ENCODE data around the gene CYP2D6.
"Not testable (repeated sequence)": the region's sequence is repeated elsewhere in the genome, so short reads cannot be mapped to it uniquely, and the experiment has no call there.

CYP2D6 gene

DNA sequence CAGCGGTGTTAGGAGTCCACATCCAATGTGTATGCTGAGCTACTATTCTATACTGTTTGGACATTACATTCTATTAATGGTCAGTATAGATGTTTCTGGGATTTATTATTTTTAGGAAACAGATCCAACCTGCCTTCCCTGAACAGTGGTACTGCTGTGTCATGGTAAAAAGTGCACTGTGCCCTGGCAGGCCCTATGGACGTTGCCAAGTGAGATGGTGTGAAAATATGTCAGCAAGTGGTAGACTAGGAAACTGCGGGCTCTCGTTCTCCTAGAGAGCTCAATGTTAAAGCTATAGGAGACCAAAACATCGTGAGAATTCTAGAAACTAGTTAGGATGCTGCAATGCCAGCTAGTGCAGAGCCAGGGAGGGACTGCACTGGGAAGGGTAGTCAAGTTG, 26.0 kb upstream of the CYP2D6 start:
- no peak for DNase-seq

DNA sequence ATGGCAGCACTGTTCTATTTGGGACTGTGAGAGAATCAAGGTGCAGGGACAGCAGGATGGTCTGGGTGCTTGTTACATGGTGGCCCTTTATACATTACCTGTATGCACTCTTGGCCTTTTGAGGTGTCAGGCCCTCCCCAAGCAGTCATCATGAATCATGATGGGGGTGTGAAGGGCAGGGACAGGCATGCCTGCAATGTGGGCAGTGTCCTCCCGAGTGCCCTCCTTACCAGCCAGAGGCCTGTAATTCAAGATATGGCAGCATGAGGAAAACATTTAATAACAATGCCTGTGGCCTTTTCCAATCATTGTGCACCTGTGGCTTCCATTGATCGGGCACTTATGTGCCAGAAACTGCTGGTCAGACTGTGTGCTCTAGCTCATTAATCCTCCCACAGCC, 25.5 kb upstream of the CYP2D6 start:
- DNase-seq = no peak

DNA sequence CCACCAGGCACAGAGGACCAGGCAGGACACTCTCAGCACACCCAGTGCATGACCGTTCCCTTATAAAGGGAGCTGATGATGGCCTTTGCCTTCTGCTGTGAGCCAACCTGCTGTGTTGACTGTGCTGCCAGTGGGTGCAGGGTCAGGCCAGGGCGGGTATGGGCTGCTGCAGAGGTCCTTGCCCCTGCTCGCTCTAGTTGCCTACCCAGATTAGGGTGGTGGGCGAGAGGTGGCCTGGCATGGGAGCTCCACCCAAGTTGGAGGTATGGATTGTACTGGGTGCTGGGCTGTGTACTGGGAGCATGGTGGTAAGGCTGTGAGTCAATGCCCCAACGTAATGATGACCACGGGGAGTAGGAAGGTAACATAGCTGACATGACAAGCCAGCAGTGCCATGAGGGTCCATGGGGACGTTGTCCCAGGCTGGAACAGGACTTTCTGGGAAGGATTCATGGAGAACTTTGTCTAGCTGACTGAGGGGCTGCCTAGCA, 24.5 kb upstream of the CYP2D6 start:
- no peak for DNase-seq

DNA sequence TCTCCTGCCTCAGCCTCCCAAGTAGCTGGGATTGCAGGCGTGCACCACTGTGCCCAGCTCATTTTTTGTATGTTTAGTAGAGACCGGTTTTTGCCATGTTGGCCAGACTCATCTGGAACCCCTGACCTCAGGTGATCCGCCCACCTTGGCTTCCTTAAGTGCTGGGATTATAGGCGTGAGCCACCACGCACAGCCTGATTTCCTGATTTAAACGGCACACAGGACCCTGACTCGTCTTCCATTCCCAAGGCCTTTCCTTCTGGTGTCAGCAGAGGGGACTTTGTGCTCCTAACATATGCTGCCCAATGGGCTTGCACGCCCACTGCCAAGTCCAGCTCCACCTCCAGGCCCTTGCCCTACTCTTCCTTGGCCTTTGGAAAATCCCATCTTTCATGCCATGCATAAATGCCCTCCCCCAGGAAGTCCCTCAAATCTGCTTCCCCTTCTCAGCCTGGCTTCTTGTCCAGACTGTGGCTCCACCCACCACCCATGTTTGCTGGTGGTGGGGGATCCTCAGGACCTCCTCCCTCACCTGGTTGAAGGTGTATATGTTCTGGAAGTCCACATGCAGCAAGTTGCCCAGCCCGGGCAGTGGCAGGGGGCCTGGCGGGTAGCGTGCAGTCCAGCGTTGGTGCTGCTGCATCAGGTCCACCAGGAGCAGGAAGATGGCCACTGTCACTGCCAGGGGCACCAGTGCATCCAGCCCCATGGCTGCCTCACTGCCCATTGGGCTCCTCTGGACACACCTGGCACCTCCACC, 23.9 kb upstream of the CYP2D6 start:
- no peak for DNase-seq

DNA sequence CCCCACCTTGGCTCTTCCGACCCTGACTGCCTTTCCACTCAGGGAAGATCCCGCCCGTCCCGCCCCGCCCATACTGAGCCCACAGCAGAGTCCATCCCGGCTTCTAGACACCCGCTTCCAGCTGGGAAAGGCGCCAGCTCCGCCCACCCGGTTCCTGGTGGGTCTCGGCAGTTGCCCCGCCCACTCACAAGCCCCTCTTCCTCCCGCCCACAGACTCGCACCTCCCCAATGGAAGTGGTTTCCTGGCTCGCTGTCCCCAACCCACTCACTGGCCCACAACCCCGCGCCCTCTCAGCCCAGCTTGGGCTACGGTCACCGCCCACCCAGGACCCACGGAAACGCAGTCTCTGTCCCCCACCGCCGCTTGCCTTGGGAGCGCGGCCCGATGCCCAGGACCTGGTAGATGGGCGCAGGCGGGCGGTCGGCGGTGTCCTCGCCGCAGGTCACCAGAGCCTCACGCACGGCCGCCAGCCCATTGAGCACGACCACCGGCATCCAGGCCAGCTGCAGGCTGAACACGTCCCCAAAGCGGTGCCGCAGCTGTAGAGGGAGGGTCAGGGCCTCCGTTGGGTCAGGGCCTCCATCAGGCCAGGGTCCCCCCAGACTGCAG, 22.2 kb upstream of the CYP2D6 start:
- DNase-seq = no peak

DNA sequence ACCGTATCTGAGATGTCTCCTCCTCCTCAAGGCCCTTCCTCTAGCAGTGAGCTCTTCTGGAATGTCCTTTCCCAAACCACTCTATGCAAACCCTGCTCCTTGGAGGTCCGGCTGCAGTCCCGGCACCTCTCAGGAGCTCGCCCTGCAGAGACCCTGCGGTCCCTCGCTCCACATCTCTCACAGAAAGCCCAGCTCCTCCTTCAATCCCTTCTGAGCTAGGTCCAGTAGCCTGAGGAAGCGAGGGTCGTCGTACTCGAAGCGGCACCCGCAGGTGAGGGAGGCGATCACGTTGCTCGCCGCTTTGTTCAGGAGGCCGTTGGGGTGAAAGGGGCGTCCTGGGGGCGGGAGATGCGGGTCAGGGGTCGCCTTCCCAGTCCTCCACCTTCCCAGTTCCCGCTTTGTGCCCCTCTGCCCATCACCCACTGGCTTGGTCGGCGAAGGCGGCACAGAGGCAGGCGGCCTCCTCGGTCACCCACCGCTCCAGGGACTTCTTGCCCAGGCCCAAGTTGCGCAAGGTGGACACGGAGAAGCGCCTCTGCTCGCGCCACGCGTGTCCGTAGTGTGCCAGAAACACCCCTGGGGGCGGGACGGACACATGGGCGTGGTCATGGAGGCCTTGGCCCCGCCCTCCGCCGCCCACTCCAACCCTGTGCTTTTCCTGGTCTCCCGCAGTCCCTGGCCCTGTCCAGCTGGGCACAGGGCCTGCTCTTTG, 21.5 kb upstream of the CYP2D6 start:
- no peak for DNase-seq

DNA sequence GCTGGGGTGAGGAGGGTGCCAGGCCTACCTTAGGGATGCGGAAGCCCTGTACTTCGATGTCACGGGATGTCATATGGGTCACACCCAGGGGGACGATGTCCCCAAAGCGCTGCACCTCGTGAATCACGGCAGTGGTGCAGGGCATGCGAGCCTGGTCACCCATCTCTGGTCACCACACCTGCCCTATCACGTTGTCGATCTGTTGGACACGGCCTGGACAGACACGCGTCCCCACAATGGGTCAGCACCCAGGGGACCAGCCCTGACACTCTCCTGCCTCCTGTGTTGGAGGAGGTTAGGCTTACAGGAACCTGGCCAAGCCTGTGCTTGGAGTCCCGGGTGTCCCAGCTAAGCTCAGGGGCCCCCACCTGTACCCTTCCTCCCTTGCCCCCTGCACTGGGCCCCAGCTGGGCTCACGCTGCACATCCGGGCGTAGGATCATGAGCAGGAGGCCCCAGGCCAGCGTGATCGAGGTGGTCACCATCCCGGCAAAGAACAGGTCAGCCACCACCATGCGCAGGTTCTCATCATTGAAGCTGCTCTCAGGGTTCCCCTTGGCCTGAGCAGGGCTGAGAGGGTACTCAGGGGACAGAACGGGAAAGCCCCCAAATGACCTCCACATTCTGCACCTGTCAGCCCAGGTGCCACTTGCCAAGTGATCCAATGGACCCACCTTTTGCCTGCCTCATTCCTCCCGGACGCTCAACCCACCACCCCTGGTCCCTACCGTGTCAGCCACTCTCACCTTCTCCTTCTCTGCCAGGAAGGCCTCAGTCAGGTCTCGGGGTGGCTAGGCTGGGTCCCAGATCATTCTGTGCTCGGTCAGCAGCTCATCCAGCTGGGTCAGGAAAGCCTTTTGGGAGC, 20.3 kb upstream of the CYP2D6 start:
- DNase-seq = no peak

DNA sequence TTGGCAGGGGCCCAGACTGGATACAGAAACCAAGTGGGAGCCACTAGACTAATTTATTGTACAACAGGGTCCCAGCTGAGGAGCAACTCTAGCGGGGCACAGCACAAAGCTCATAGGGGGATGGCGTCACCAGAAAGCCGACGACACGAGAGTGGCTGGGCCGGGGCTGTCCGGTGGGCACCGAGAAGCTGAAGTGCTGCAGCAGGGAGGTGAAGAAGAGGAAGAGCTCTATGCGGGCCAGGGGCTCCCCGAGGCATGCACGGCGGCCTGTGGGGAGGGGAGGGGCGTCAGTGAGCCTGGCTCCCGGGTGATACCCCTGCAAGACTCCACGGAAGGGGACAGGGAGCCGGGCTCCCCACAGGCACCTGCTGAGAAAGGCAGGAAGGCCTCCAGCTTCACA, 19.2 kb upstream of the CYP2D6 start:
- not testable (repeated sequence) for DNase-seq

DNA sequence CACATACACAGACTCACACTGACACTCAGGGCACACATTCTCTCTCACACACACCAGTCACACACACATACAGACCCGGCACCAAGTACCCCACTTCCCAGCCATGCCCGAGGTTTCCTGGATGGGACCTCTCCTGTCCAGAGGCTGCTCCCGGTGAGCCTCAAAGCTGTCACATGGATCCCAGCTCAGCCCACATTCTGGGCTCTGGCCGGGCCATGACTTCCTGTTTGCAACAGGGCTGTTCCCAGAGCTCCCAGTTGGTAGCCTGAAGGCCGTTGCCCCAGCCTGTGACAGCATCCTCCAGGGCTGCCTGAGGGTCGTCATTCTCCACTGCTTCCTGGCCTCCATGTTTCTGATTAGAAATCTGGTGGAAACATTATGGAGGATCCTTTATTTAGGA, 14.6 kb upstream of the CYP2D6 start:
- DNase-seq = no peak

DNA sequence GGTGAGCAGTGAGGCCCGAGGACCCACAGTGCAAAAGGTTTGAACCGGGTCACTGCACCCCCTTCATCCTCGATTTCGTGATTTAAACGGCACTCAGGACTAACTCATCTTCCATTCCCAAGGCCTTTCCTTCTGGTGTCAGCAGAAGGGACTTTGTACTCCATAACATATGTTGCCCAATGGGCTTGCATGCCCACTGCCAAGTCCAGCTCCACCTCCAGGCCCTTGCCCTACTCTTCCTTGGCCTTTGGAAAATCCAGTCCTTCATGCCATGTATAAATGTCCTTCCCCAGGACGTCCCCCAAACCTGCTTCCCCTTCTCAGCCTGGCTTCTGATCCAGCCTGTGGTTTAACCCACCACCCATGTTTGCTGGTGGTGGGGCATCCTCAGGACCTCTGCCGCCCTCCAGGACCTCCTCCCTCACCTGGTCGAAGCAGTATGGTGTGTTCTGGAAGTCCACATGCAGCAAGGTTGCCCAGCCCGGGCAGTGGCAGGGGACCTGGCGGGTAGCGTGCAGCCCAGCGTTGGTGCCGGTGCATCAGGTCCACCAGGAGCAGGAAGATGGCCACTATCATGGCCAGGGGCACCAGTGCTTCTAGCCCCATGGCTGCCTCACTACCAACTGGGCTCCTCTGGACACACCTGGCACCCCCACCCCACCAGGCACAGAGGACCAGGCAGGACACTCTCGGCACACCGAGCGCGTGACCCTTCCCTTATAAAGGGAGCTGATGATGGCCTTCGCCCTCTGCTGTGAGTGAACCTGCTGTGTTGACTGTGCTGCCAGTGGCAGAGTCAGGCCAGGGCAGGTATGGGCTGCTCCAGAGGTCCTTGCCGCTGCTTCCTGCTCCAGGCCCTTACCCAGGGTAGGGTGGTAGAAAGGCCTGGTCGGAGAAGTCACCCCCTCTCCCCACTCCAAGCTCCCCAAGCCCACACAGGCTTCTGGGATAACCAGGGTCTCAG, 13.5 kb upstream of the CYP2D6 start:
- DNase-seq = not testable (repeated sequence)

DNA sequence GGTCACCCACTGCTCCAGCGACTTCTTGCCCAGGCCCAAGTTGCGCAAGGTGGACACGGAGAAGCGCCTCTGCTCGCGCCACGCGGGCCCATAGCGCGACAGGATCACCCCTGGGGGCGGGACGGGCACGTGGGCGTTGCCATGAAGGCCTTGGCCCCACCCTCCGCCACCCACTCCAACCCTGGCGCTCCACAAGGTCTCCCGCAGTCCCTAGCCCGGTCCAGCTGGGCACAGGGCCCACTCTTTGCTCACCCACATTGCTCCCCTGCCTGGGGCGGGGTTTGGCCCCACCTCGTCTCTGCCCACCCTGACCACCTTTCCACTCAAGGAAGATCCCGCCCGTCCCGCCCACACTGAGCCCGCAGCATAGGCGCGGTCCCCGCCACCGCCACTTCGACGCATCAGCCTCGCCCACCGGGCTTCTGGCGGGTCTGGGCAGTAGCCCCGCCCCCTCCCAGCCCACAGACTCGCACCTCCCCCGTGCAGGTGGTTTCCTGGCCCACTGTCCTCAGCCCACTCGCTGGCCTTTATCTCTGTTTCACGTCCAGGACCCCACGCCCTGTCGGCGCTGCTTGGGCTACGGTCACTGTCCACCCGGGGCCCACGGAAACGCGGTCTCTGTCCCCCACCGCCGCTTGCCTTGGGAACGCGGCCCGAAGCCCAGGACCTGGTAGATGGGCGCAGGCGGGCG, 12.3 kb upstream of the CYP2D6 start:
- no peak for DNase-seq

DNA sequence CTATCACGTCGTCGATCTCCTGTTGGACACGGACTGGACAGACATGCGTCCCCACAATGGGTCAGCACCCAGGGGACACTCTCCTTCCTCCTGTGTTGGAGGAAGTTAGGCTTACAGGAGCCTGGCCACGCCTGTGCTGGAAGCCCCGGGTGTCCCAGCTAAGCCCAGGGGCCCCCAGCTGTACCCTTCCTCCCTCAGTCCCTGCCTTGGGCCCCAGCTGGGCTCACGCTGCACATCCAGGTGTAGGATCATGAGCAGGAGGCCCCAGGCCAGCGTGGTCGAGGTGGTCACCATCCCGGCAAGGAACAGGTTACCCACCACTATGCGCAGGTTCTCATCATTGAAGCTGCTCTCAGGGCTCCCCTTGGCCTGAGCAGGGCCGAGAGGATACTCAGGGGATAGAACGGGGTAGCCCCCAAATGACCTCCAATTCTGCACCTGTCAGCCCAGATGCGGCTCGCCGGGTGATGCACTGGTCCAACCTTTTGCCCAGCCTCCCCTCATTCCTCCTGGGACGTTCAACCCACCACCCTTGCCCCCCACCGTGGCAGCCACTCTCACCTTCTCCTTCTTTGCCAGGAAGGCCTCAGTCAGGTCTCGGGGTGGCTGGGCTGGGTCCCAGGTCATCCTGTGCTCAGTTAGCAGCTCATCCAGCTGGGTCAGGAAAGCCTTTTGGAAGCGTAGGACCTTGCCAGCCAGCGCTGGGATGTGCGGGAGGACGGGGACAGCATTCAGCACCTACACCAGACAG, 10.9 kb upstream of the CYP2D6 start:
- not testable (repeated sequence) for DNase-seq

DNA sequence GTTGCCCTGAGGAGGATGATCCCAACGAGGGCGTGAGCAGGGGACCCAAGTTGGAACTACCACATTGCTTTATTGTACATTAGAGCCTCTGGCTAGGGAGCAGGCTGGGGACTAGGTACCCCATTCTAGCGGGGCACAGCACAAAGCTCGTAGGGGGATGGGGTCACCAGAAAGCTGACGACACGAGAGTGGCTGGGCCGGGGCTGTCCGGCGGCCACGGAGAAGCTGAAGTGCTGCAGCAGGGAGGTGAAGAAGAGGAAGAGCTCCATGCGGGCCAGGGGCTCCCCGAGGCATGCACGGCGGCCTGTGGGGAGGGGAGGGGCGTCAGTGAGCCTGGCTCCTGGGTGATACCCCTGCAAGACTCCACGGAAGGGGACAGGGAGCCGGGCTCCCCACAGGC, 9.5 kb upstream of the CYP2D6 start:
- not testable (repeated sequence) for DNase-seq

DNA sequence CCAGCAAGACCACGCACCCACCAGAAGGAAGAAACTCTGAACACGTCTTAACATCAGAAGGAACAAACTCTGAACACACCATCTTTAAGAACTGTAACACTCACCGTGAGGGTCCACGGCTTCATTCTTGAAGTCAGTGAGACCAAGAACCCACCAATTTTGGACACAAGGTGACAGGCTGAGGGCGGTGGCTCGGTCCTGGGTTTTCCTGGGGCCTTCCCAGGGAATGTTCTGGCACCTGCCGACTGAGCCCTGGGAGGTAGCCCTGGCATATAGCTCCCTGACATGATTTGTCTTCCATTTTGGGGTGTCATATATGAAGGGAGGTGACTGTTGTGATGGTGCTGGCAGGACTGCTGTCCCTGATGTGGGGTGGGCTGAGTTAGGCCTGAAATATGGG, 8.9 kb upstream of the CYP2D6 start:
- not testable (repeated sequence) for DNase-seq

DNA sequence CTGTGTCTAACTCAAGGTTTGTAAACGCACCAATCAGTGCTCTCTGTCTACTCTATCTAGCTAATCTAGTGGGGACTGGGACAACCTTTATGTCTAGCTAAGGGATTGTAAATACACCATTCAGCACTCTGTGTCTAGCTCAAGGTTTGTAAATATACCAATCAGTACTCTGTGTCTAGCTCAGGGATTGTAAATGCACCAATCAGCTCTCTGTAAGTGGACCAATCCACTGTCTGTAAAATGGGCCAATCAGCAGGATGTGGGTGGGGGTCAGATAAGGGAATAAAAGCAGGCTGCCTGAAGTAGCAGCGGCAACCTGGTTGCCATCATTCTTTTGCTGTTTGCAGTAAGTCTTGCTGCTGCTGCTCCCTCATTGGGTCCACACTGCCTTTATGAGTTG, 8.4 kb upstream of the CYP2D6 start:
- DNase-seq = no peak

DNA sequence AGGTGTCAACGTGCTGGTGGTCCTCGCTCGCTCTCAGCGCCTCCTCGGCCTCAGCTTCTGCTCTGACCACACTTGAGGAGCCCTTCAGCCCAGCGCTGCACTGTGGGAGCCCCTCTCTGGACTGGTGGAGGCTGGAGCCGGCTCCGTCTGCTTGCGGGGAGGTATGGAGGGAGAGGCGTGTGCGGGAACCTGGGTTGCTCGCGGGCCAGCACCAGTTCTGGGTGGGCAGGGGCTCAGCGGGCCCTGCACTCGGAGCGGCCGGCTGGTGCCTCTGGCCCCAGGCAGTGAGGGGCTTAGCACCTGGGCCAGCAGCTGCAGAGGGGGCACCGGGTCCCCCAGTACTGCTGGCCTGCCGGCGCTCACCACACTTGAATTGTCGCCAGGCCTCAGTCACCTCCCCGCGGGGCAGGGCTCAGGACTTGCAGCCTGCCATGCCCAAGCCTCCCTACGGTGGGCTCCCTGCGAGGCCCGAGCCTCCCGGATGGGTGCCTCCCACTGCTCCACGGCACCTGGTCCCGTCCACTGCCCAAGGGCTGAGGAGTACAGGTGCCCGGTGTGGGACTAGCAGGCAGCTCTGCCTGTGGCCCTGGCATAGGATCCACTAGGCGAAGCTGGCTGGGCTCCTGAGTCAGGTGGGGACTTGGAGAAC, 7.6 kb upstream of the CYP2D6 start:
- no peak for DNase-seq

DNA sequence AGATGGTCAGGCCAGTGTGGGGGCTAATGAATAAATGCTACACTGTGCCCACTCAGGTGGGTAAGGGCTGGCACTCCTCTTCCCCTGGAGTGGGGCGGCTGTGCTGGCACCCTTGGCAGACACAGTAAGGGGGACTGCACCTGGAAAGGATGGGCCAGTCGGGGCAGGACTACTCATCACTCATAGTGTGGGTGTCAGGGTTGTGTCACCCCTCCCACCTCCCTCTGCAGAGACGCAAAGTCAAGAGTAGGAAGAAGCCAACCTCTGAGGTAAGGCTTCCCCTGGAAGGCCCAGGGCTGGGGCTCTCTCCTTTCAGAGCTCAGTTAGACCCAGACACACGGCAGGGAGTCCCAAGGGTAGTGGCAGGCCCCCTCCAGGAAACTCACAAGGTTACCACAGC, 5.1 kb upstream of the CYP2D6 start:
- DNase-seq = not testable (repeated sequence)

DNA sequence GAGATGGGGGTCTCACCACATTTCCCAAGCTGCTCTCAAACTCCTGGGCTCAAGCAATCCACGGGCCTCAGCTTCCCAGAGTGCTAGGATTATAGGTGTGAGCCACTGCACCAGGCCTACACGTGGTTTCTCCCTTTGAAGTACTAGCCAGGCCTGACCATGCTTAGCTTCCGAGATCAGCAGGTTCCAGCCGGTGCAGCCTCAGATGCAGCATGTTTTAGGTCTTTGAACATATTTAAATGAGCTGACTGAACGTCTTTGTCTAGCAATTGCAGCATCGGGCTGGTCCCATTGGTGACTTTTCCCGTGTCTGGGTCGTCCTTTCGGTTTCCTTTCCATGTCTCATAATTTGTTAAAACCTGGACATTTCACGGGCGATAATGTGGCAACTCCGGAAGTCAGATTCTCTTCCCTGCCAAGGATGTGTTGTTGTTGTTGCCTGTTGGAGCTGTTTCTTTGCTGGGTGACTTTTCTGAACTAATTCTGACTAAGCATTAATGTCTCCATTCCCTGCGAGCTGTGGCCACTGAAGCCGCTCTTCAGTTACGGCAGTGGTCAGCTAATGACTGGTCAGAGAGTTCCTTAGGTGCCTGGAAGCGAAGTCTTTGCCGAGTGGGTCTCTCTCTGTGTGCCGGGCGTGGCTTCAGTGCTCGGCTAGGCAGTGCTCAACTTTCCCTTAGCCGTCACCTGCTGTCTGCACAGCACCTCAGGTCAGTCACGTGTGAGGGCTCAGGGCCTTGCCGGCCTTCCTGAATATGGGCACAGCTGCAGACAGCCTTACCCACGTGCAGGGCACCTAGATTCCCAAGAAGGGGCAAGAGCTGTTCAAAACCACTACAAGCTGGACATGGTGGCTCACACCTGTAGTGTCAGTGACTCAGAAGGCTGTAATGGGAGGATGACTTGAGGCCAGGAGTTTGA, 3.8 kb upstream of the CYP2D6 start:
- DNase-seq = no peak

DNA sequence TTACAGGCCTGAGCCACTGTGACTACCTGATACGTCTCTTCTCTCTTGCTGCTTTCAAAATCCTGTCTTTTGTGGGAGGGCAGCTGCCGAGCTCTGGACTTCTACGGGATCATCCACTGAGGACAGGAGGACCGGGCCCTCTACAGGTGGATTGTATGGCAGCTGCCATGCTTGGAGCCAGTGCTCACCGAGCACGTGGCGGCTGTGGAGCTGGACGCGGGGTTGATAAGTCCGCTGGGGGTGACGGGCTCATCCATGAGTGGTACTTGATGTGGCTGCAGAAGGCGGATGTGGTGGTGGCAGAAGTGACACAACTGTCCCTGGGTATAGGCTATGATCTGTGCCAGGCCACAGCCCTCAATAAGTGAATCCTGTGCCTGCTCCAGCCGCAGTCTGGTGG, 1.8 kb upstream of the CYP2D6 start:
- DNase-seq = no peak

Data from hematopoietic multipotent progenitor cell treated with erythropoietin and hydrocortisone succinate and interleukin-3 and kit ligand, for 8 days (in vitro differentiated cells).